H1 (cell line): ENCODE data around the gene SLIT3. TPM values are rescaled to one million over a fixed set of nuclear protein-coding genes. Genes with fewer than 3 reads are reported as not detected.

Experiments
- CTCF ChIA-PET: fragments of 300-600 bp; sonication (Branson Sonifier 250); formaldehyde crosslinking; loops from one replicate; lab custom pipeline; 2021; ENCODE audit not compliant: partially characterized antibody; lab: Charles Lee
- POLR2A ChIA-PET: fragments of 300-600 bp; sonication (Branson Sonifier 250); formaldehyde crosslinking; loops from one replicate; lab custom pipeline; 2021; ENCODE audit warnings: inconsistent platforms; ENCODE audit not compliant: partially characterized antibody; lab: Charles Lee
- DNase-seq, 2 experiments: peaks; one replicate each; pipeline versions ENCODE4 v3.0.0 to v3.0.0-alpha.2; 2010 to 2022; ENCODE audit warnings: low spot score in 2 of 2, low read depth in 1 of 2, mixed read lengths in 1 of 2
- FAIRE-seq: peaks from 2 replicates; lab custom pipeline; 2011; peaks lifted over from hg19 to GRCh38; lab: Jason Lieb, UNC
- H2AFZ ChIP-seq: 2 replicates; pipeline ENCODE4 v1.8.1; 2012; ENCODE audit warnings: low read length, inconsistent platforms
- H2AK5ac ChIP-seq: 2 replicates; pipeline ENCODE4 v1.6.1; 2013; ENCODE audit warnings: low read depth, low read length
- H2BK120ac ChIP-seq: replicated peaks from 2 replicates; pipeline ENCODE3; 2013; ENCODE audit warnings: low read depth, low read length, inconsistent platforms
- H2BK12ac ChIP-seq: 2 replicates; pipeline ENCODE4 v1.6.1; 2013; ENCODE audit warnings: low read depth, low read length
- H2BK15ac ChIP-seq: 2 replicates; pipeline ENCODE4 v1.6.1; 2013; ENCODE audit warnings: low read length
- H2BK20ac ChIP-seq: 2 replicates; pipeline ENCODE4 v1.6.1; 2013; ENCODE audit warnings: low read length
- H2BK5ac ChIP-seq: 2 replicates; pipeline ENCODE4 v1.6.1; 2013; ENCODE audit warnings: low read depth, low read length
- H3K14ac ChIP-seq: 2 replicates; pipeline ENCODE4 v1.6.1; 2013; ENCODE audit warnings: inconsistent platforms; ENCODE audit not compliant: insufficient read length
- H3K18ac ChIP-seq: 2 replicates; pipeline ENCODE4 v1.6.1; 2013; ENCODE audit warnings: low read length; ENCODE audit errors: extremely low read depth
- H3K23ac ChIP-seq: 2 replicates; pipeline ENCODE4 v1.6.1; 2013; ENCODE audit warnings: inconsistent platforms; ENCODE audit not compliant: insufficient read length
- H3K23me2 ChIP-seq: 2 replicates; pipeline ENCODE4 v1.6.1; 2013; ENCODE audit warnings: low read depth, low read length
- H3K27ac ChIP-seq: 2 replicates; pipeline ENCODE4 v1.6.1; 2011; ENCODE audit warnings: low read depth, low read length, inconsistent platforms
- H3K27me3 ChIP-seq, 4 experiments: replicated peaks in 1 of 4; 1 replicate in 1 of 4; 2 replicates in 3 of 4; pipeline versions ENCODE4 v1.6.1 to v1.8.1; 2011 to 2013; ENCODE audit warnings: low read length in 3 of 4, mild to moderate bottlenecking in 3 of 4, inconsistent platforms in 2 of 4, mixed read lengths in 2 of 4, moderate library complexity in 1 of 4; ENCODE audit not compliant: control insufficient read depth in 3 of 4, insufficient read depth in 3 of 4; ENCODE audit errors: extremely low read depth in 1 of 4
- H3K36me3 ChIP-seq, 4 experiments: 2 replicates each; pipeline versions ENCODE4 v1.6.1 to v1.8.1; 2011 to 2013; ENCODE audit warnings: mild to moderate bottlenecking in 4 of 4, low read length in 3 of 4, moderate library complexity in 2 of 4, control low read depth in 1 of 4, inconsistent platforms in 1 of 4; ENCODE audit not compliant: insufficient read depth in 4 of 4, control insufficient read depth in 2 of 4
- H3K4ac ChIP-seq: replicated peaks from 2 replicates; pipeline ENCODE3; 2013; ENCODE audit warnings: low read length, low read depth, mixed read lengths, inconsistent platforms; ENCODE audit not compliant: insufficient read length
- H3K4me1 ChIP-seq, 4 experiments: replicated peaks in 1 of 4; 1 replicate in 1 of 4; 2 replicates in 3 of 4; pipeline versions ENCODE4 v1.6.1 to v1.8.1; 2011 to 2013; ENCODE audit warnings: low read length in 3 of 4, inconsistent platforms in 2 of 4, mixed read lengths in 1 of 4; ENCODE audit not compliant: insufficient read depth in 4 of 4, control insufficient read depth in 3 of 4
- H3K4me2 ChIP-seq, 2 experiments: 2 replicates each; pipeline versions ENCODE4 v1.6.1 to v1.8.1; 2011 to 2013; ENCODE audit warnings: low read depth in 2 of 2, low read length in 2 of 2, control low read depth in 1 of 2, inconsistent platforms in 1 of 2, mild to moderate bottlenecking in 1 of 2; ENCODE audit not compliant: insufficient read depth in 1 of 2
- H3K4me3 ChIP-seq, 4 experiments: fragments of 200-600, 300-600 bp in 1 of 4; sonication (generic), shearing (Covaris generic), sonication (Bioruptor Twin) in 1 of 4; 2 replicates each; pipeline versions ENCODE4 v1.5.1 to v1.8.1; 2011 to 2016; ENCODE audit warnings: low read length in 4 of 4, low read depth in 3 of 4, control low read depth in 2 of 4, inconsistent platforms in 2 of 4, mild to moderate bottlenecking in 2 of 4, mixed read lengths in 1 of 4, moderate library complexity in 1 of 4; ENCODE audit not compliant: insufficient read depth in 2 of 4; ENCODE audit errors: extremely low read depth in 1 of 4
- H3K56ac ChIP-seq: replicated peaks from 2 replicates; pipeline ENCODE3; 2013; ENCODE audit warnings: low read depth, mild to moderate bottlenecking, mixed read lengths, low read length, inconsistent platforms; ENCODE audit not compliant: insufficient read length
- H3K79me1 ChIP-seq: 2 replicates; pipeline ENCODE4 v1.6.1; 2013; ENCODE audit warnings: low read depth, low read length, control low read depth
- H3K79me2 ChIP-seq, 2 experiments: 2 replicates each; pipeline versions ENCODE4 v1.6.1 to v1.8.1; 2012 to 2013; ENCODE audit warnings: low read length in 2 of 2, mild to moderate bottlenecking in 2 of 2, inconsistent platforms in 1 of 2; ENCODE audit not compliant: insufficient read depth in 2 of 2, control insufficient read depth in 1 of 2
- H3K9ac ChIP-seq, 4 experiments: replicated peaks in 1 of 4; 1 replicate in 1 of 4; 2 replicates in 3 of 4; pipeline versions ENCODE4 v1.6.1 to v1.8.1; 2011 to 2013; ENCODE audit warnings: low read depth in 3 of 4, low read length in 3 of 4, control low read depth in 2 of 4, mild to moderate bottlenecking in 2 of 4, moderate library complexity in 2 of 4, inconsistent platforms in 1 of 4; ENCODE audit errors: extremely low read depth in 1 of 4
- H3K9me3 ChIP-seq, 2 experiments: 2 replicates each; pipeline versions ENCODE4 v1.6.1 to v1.8.1; 2012 to 2013; ENCODE audit warnings: mild to moderate bottlenecking in 2 of 2, moderate library complexity in 2 of 2, control low read depth in 1 of 2, inconsistent platforms in 1 of 2, low read depth in 1 of 2, low read length in 1 of 2, mixed read lengths in 1 of 2; ENCODE audit not compliant: insufficient read depth in 2 of 2
- H4K20me1 ChIP-seq, 2 experiments: replicated peaks in 1 of 2; 2 replicates each; pipeline versions ENCODE3 to v1.8.1; 2011 to 2013; ENCODE audit warnings: inconsistent platforms in 2 of 2, low read length in 2 of 2, mild to moderate bottlenecking in 1 of 2; ENCODE audit not compliant: insufficient read depth in 2 of 2, control insufficient read depth in 1 of 2
- H4K5ac ChIP-seq: 2 replicates; pipeline ENCODE4 v1.6.1; 2013; ENCODE audit warnings: low read length, low read depth, mixed read lengths, inconsistent platforms; ENCODE audit not compliant: insufficient read length
- H4K8ac ChIP-seq: 2 replicates; pipeline ENCODE4 v1.8.0; 2013; ENCODE audit warnings: mild to moderate bottlenecking, moderate library complexity, low read length, inconsistent platforms; ENCODE audit not compliant: insufficient read depth; ENCODE audit errors: extremely low read depth
- H4K91ac ChIP-seq: replicated peaks from 2 replicates; pipeline ENCODE3; 2013; ENCODE audit warnings: low read length, mixed read lengths, inconsistent platforms; ENCODE audit not compliant: insufficient read length
- BCL11A ChIP-seq, 2 experiments: IDR thresholded peaks; one replicate each; pipeline ENCODE4 v1.6.1; 2011; ENCODE audit warnings: low read depth in 2 of 2, low read length in 2 of 2, mild to moderate bottlenecking in 2 of 2
- CHD2 ChIP-seq: IDR thresholded peaks from 2 replicates; pipeline ENCODE4 v1.6.1; 2012; ENCODE audit warnings: low read length, improper control_type of control experiment
- GTF2F1 ChIP-seq: IDR thresholded peaks from 2 replicates; pipeline ENCODE4 v1.6.1; 2012; ENCODE audit warnings: low read depth, low read length, improper control_type of control experiment, borderline replicate concordance
- HDAC6 ChIP-seq: IDR thresholded peaks from one replicate; pipeline ENCODE4 v1.7.1; 2012; ENCODE audit warnings: low read depth, mild to moderate bottlenecking, inconsistent platforms, low read length, moderate library complexity
- JUN ChIP-seq: IDR thresholded peaks from 2 replicates; pipeline ENCODE4 v1.6.1; 2011; ENCODE audit warnings: low read depth, mild to moderate bottlenecking, improper control_type of control experiment, low read length
- JUND ChIP-seq: IDR thresholded peaks from 2 replicates; pipeline ENCODE4 v1.6.1; 2011; ENCODE audit warnings: mild to moderate bottlenecking, improper control_type of control experiment, low read length
- KDM5A ChIP-seq: fragments of 200-600 bp; IDR thresholded peaks from 2 replicates; pipeline ENCODE4 v1.7.1; 2012; ENCODE audit warnings: mild to moderate bottlenecking, low read length, inconsistent platforms, mixed read lengths
- POU5F1 ChIP-seq: IDR thresholded peaks from 2 replicates; pipeline ENCODE4 v1.6.1; 2011; ENCODE audit warnings: low read depth, mild to moderate bottlenecking, low read length, moderate library complexity
- SIRT6 ChIP-seq: IDR thresholded peaks from one replicate; pipeline ENCODE4 v1.7.1; 2012; ENCODE audit warnings: low read length, inconsistent platforms
- SP1 ChIP-seq: IDR thresholded peaks from 2 replicates; pipeline ENCODE4 v1.6.1; 2011; ENCODE audit warnings: low read depth, low read length
- SRF ChIP-seq: IDR thresholded peaks from 2 replicates; pipeline ENCODE4 v1.6.1; 2011; ENCODE audit warnings: mild to moderate bottlenecking, low read depth, low read length, moderate library complexity
- TAF1 ChIP-seq: IDR thresholded peaks from 2 replicates; pipeline ENCODE4 v1.6.1; 2011; ENCODE audit warnings: mild to moderate bottlenecking, low read depth, low read length
- WGBS, 2 experiments: shearing (Covaris generic) in 1 of 2; methylation state at CpG; one replicate each; pipeline versions ENCODE4 v1.1.6 to v1.1.7; 2013 to 2015; ENCODE audit warnings: low lambda C conversion rate in 2 of 2, mixed read lengths in 2 of 2, inconsistent platforms in 1 of 2, low coverage in 1 of 2, missing lambda C conversion rate in 1 of 2; ENCODE audit not compliant: insufficient replicate concordance in 2 of 2, insufficient coverage in 1 of 2, insufficient read length in 1 of 2; ENCODE audit errors: extremely low coverage in 1 of 2, missing lambda C conversion rate in 1 of 2; 5-methylcytosine and 5-hydroxymethylcytosine counted together
- polyA plus RNA-seq, 7 experiments: library from polyadenylated mRNA; depleted of rRNA in 3 of 7; stranded (reverse) in 5 of 7; unstranded in 2 of 7; fragments of >200 nt in 5 of 7; fragments of 200-250 nt in 2 of 7; gene quantifications; 1 replicate in 5 of 7; 2 replicates in 1 of 7; 4 replicates in 1 of 7; pipeline versions ENCODE4 v1.2.1 to v1.2.3, GENCODE V29; 2011 to 2013; ENCODE audit warnings: missing spikeins in 2 of 7, mixed read lengths in 2 of 7
- total RNA-seq: library from RNA; stranded (reverse); fragmentation: NEBNext Ultra II Directional; extraction: Animal tissue kit (Norgen Biotek cat#: 25700); gene quantifications from 2 replicates; pipeline ENCODE4 v1.2.1, GENCODE V29; 2021
- TF ChIP-seq, protein P1 (sequence below): IDR thresholded peaks from 2 replicates; pipeline ENCODE4 v1.6.1; 2011; ENCODE audit warnings: low read depth, mild to moderate bottlenecking, low read length; ENCODE audit not compliant: insufficient read depth
- TF ChIP-seq, protein P2 (sequence below): IDR thresholded peaks from 2 replicates; pipeline ENCODE4 v1.6.1; 2012; ENCODE audit warnings: inconsistent platforms

The SLIT3 gene
- total and polyA plus RNA-seq, 2 of the 8 experiments (the other 6 are each of a cell fraction or from before 2014, with no cell fraction given), result 1.1 to 1.2 TPM

DNA sequence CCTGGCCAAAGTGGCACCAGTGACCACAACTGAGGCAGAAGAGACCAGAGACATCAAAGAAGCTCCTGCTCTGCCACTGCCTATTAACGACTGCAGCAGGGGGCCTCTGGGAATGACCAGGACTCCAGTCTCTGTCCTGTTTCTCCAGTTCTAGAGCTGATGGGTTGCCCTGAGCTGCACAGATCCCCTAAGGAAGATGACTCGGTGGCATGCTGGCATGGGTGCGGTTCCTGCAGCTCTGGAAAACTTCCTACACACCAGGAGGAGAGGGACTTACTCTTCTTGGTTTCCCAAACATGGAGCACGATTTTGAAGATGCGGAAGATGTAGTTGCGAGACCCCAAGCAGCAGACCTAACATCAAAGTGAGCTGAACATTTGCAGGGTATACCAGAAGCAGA is 2.7 kb downstream of the SLIT3 start:
- Histone ChIP-seq H3K4me2 (no peak overlapping the region), H4K91ac (no peak overlapping the region), H2BK120ac (no peak overlapping the region), H3K56ac (no peak overlapping the region), H3K36me3 (no peaks in the 10 kb centered on the region), H3K23me2 (peaks cover 11% of the 10 kb centered on the region), H3K14ac (no peak overlapping the region), H4K5ac (no peak overlapping the region), H3K18ac (no peak overlapping the region), H4K20me1 (no peaks in the 10 kb centered on the region), H3K27ac (no peak overlapping the region), H2AFZ (no peak overlapping the region), H3K9me3 (no peaks in the 10 kb centered on the region), H2BK15ac (no peak overlapping the region), H3K27me3 (peaks cover 7 to 41% (median 32%) of the 10 kb centered on the region in 4 experiments), H3K79me2 (no peaks in the 10 kb centered on the region), H2BK12ac (no peak overlapping the region), H4K8ac (no peak overlapping the region), H2AK5ac (no peak overlapping the region), H3K4me3 (no peak overlapping the region), H3K23ac (no peak overlapping the region), H2BK20ac (no peak overlapping the region), H3K4me1 (peaks cover 5 to 12% (median 7%) of the 10 kb centered on the region in 4 experiments; a peak in 6 of 7 replicates), H3K9ac (no peak overlapping the region), H3K79me1 (no peaks in the 10 kb centered on the region), H2BK5ac (no peak overlapping the region), H3K4ac (no peak overlapping the region)
- FAIRE-seq (no peak), DNase-seq (no peak)
- 90% methylated on average over 6 of the region's 6 CpGs; no CpG with 5 or more reads in 1 of the 2 experiments for WGBS, 2 experiments
- CTCF ChIA-PET, result interaction anchor here (0.8 to 1.3 kb wide), 5 partner anchors 11 to 311 kb away, joined by 3 to 4 read pairs (median 3); no protein-coding TSS in a partner anchor
- POLR2A ChIA-PET, result no interaction called here
- TF ChIP-seq CHD2 (no peak), KDM5A (no peak), POU5F1 (no peak), SRF (no peak), JUND (no peak), JUN (no peak), BCL11A (IDR thresholded peaks at IDR 0.05; ENCODE audit: low read depth in 2 of 2, low read length in 2 of 2) (no peak), GTF2F1 (no peak), TAF1 (no peak), SP1 (no peak), HDAC6 (no peak), SIRT6 (no peak)
- TF ChIP-seq, protein P1, sequence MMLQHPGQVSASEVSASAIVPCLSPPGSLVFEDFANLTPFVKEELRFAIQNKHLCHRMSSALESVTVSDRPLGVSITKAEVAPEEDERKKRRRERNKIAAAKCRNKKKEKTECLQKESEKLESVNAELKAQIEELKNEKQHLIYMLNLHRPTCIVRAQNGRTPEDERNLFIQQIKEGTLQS, result no peak
- TF ChIP-seq, protein P2, sequence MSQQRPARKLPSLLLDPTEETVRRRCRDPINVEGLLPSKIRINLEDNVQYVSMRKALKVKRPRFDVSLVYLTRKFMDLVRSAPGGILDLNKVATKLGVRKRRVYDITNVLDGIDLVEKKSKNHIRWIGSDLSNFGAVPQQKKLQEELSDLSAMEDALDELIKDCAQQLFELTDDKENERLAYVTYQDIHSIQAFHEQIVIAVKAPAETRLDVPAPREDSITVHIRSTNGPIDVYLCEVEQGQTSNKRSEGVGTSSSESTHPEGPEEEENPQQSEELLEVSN, result no peak
